ENCODE data around the gene FPGT. TPM values are rescaled to one million over a fixed set of nuclear protein-coding genes. Genes with fewer than 3 reads are reported as not detected.

FPGT gene
- total and polyA plus RNA-seq, 9 of the 15 experiments (the other 6 are each of a cell fraction or from before 2014, with no cell fraction given), result 11.6 to 24.3 (median 22.5) TPM

GRCh38 chr1:74197657-74198552, at the start of gene FPGT, which contains the start of gene LRRIQ3 (continued):
- TF ChIP-seq, protein P1, sequence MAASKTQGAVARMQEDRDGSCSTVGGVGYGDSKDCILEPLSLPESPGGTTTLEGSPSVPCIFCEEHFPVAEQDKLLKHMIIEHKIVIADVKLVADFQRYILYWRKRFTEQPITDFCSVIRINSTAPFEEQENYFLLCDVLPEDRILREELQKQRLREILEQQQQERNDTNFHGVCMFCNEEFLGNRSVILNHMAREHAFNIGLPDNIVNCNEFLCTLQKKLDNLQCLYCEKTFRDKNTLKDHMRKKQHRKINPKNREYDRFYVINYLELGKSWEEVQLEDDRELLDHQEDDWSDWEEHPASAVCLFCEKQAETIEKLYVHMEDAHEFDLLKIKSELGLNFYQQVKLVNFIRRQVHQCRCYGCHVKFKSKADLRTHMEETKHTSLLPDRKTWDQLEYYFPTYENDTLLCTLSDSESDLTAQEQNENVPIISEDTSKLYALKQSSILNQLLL (CRISPR knock-in tag; IDR thresholded peaks at IDR 0.05; ENCODE audit: borderline replicate concordance), result no peak
- TF ChIP-seq RBM34 (IDR thresholded peaks at IDR 0.05; ENCODE audit: borderline replicate concordance, insufficient read depth, low read length), result no peak
- no peak for TF ChIP-seq ZBTB26 (CRISPR knock-in tag; IDR thresholded peaks at IDR 0.05)
- no peak for TF ChIP-seq ZC3H4 (CRISPR knock-in tag; IDR thresholded peaks at IDR 0.05; ENCODE audit: borderline replicate concordance)
- TF ChIP-seq, protein P2, sequence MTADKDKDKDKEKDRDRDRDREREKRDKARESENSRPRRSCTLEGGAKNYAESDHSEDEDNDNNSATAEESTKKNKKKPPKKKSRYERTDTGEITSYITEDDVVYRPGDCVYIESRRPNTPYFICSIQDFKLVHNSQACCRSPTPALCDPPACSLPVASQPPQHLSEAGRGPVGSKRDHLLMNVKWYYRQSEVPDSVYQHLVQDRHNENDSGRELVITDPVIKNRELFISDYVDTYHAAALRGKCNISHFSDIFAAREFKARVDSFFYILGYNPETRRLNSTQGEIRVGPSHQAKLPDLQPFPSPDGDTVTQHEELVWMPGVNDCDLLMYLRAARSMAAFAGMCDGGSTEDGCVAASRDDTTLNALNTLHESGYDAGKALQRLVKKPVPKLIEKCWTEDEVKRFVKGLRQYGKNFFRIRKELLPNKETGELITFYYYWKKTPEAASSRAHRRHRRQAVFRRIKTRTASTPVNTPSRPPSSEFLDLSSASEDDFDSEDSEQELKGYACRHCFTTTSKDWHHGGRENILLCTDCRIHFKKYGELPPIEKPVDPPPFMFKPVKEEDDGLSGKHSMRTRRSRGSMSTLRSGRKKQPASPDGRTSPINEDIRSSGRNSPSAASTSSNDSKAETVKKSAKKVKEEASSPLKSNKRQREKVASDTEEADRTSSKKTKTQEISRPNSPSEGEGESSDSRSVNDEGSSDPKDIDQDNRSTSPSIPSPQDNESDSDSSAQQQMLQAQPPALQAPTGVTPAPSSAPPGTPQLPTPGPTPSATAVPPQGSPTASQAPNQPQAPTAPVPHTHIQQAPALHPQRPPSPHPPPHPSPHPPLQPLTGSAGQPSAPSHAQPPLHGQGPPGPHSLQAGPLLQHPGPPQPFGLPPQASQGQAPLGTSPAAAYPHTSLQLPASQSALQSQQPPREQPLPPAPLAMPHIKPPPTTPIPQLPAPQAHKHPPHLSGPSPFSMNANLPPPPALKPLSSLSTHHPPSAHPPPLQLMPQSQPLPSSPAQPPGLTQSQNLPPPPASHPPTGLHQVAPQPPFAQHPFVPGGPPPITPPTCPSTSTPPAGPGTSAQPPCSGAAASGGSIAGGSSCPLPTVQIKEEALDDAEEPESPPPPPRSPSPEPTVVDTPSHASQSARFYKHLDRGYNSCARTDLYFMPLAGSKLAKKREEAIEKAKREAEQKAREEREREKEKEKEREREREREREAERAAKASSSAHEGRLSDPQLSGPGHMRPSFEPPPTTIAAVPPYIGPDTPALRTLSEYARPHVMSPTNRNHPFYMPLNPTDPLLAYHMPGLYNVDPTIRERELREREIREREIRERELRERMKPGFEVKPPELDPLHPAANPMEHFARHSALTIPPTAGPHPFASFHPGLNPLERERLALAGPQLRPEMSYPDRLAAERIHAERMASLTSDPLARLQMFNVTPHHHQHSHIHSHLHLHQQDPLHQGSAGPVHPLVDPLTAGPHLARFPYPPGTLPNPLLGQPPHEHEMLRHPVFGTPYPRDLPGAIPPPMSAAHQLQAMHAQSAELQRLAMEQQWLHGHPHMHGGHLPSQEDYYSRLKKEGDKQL (CRISPR knock-in tag; IDR thresholded peaks at IDR 0.05; ENCODE audit: borderline replicate concordance), result no peak
- TF ChIP-seq, protein P3, sequence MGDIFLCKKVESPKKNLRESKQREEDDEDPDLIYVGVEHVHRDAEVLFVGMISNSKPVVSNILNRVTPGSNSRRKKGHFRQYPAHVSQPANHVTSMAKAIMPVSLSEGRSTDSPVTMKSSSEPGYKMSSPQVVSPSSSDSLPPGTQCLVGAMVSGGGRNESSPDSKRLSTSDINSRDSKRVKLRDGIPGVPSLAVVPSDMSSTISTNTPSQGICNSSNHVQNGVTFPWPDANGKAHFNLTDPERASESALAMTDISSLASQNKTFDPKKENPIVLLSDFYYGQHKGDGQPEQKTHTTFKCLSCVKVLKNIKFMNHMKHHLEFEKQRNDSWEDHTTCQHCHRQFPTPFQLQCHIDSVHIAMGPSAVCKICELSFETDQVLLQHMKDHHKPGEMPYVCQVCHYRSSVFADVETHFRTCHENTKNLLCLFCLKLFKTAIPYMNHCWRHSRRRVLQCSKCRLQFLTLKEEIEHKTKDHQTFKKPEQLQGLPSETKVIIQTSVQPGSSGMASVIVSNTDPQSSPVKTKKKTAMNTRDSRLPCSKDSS (IDR thresholded peaks at IDR 0.05; ENCODE audit: low read depth, partially characterized antibody), result no peak
- no peak for TF ChIP-seq SP2 (IDR thresholded peaks at IDR 0.05; ENCODE audit: extremely low read depth, low read depth, low read length, poor library complexity, severe bottlenecking)
- no peak for TF ChIP-seq NCOA6 (IDR thresholded peaks at IDR 0.05)
- TF ChIP-seq, protein P4, sequence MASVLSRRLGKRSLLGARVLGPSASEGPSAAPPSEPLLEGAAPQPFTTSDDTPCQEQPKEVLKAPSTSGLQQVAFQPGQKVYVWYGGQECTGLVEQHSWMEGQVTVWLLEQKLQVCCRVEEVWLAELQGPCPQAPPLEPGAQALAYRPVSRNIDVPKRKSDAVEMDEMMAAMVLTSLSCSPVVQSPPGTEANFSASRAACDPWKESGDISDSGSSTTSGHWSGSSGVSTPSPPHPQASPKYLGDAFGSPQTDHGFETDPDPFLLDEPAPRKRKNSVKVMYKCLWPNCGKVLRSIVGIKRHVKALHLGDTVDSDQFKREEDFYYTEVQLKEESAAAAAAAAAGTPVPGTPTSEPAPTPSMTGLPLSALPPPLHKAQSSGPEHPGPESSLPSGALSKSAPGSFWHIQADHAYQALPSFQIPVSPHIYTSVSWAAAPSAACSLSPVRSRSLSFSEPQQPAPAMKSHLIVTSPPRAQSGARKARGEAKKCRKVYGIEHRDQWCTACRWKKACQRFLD (CRISPR knock-in tag; IDR thresholded peaks at IDR 0.05), result no peak
- TF ChIP-seq ZNF274 (IDR thresholded peaks at IDR 0.05; ENCODE audit: borderline replicate concordance, low read depth, low read length), result no peak
- no peak for TF ChIP-seq ZNF586 (CRISPR knock-in tag; conservative IDR thresholded peaks at IDR 0.05)
- TF ChIP-seq NR1H2 (CRISPR knock-in tag; IDR thresholded peaks at IDR 0.05), result no peak

All from K562 (cell line).